OCI-LY1 (cell line): ENCODE results near the gene THAP8.

ENCODE experiments used
- H2AFZ ChIP-seq: fragments of 200-600 bp; sonication (generic), shearing (Covaris generic); 2 replicates; pipeline ENCODE4 v1.6.0; 2014; ENCODE audit warnings: antibody characterized with exemption, mild to moderate bottlenecking, low read length
- H3F3A ChIP-seq: fragments of 200-600 bp; sonication (generic), shearing (Covaris generic); 2 replicates; pipeline ENCODE4 v1.6.0; 2014; ENCODE audit warnings: mild to moderate bottlenecking, antibody characterized with exemption, low read length, moderate library complexity; ENCODE audit not compliant: insufficient read depth
- H3K27ac ChIP-seq: fragments of 200-600 bp; sonication (generic); 2 replicates; pipeline ENCODE4 v1.5.1; 2014; ENCODE audit warnings: low read length, mixed run types, mild to moderate bottlenecking, low read depth; ENCODE audit not compliant: poor library complexity, severe bottlenecking
- H3K27me3 ChIP-seq: fragments of 200-600 bp; sonication (generic); 2 replicates; pipeline ENCODE4 v1.6.0; 2014; ENCODE audit warnings: antibody characterized with exemption, mild to moderate bottlenecking, low read length, moderate library complexity; ENCODE audit not compliant: insufficient read depth
- H3K36me3 ChIP-seq: fragments of 200-600 bp; sonication (generic); 2 replicates; pipeline ENCODE4 v1.6.1; 2014; ENCODE audit warnings: mild to moderate bottlenecking, antibody characterized with exemption, low read length, moderate library complexity, mixed read lengths; ENCODE audit not compliant: insufficient read depth
- H3K4me1 ChIP-seq: fragments of 200-600 bp; sonication (generic); 2 replicates; pipeline ENCODE4 v1.5.1; 2014; ENCODE audit warnings: mild to moderate bottlenecking, low read length, moderate library complexity; ENCODE audit not compliant: insufficient read depth, severe bottlenecking
- H3K4me2 ChIP-seq: fragments of 200-600 bp; sonication (generic), shearing (Covaris generic); 2 replicates; pipeline ENCODE4 v1.6.1; 2014; ENCODE audit warnings: low read length
- H3K4me3 ChIP-seq: fragments of 200-600 bp; sonication (generic); 2 replicates; pipeline ENCODE4 v1.5.1; 2014; ENCODE audit warnings: low read length, low read depth, mild to moderate bottlenecking, mixed read lengths; ENCODE audit not compliant: poor library complexity, severe bottlenecking
- H3K79me2 ChIP-seq: fragments of 200-600 bp; shearing (Covaris generic); 2 replicates; pipeline ENCODE4 v1.6.1; 2016; ENCODE audit warnings: mixed run types, low read length, mixed read lengths; ENCODE audit not compliant: insufficient read depth
- H3K9ac ChIP-seq: fragments of 200-600 bp; sonication (generic), shearing (Covaris generic); 2 replicates; pipeline ENCODE4 v1.6.1; 2014; ENCODE audit warnings: mild to moderate bottlenecking, low read length, mixed read lengths
- H3K9me2 ChIP-seq: fragments of 200-600 bp; sonication (generic), shearing (Covaris generic); 2 replicates; pipeline ENCODE4 v1.6.1; 2014; ENCODE audit warnings: low read depth, mild to moderate bottlenecking, low read length, mixed read lengths
- H3K9me3 ChIP-seq: fragments of 200-600 bp; shearing (Covaris generic); 2 replicates; pipeline ENCODE4 v1.6.1; 2014; ENCODE audit warnings: low read length, mixed read lengths
- H4K20me1 ChIP-seq: fragments of 200-600 bp; sonication (generic), shearing (Covaris generic); 2 replicates; pipeline ENCODE4 v1.6.0; 2016; ENCODE audit warnings: mild to moderate bottlenecking, low read length; ENCODE audit not compliant: insufficient read depth
- EZH2 ChIP-seq: fragments of 200-600 bp; sonication (generic), shearing (Covaris generic); IDR thresholded peaks from 2 replicates; pipeline ENCODE4 v1.8.0; 2017; ENCODE audit warnings: borderline replicate concordance, mixed run types, mild to moderate bottlenecking, antibody characterized with exemption, low read length, moderate library complexity, mixed read lengths
- TF ChIP-seq, protein P1 (sequence below): fragments of 200-600 bp; sonication (generic), shearing (Covaris generic); IDR thresholded peaks from 2 replicates; pipeline ENCODE4 v1.5.1; 2017; ENCODE audit warnings: mild to moderate bottlenecking, antibody characterized with exemption, low read length, moderate library complexity, mixed read lengths

The THAP8 gene

GRCh38 chr19:36049080-36049698 lies 4.9 kb downstream of the THAP8 start:
- TF ChIP-seq, protein P1, sequence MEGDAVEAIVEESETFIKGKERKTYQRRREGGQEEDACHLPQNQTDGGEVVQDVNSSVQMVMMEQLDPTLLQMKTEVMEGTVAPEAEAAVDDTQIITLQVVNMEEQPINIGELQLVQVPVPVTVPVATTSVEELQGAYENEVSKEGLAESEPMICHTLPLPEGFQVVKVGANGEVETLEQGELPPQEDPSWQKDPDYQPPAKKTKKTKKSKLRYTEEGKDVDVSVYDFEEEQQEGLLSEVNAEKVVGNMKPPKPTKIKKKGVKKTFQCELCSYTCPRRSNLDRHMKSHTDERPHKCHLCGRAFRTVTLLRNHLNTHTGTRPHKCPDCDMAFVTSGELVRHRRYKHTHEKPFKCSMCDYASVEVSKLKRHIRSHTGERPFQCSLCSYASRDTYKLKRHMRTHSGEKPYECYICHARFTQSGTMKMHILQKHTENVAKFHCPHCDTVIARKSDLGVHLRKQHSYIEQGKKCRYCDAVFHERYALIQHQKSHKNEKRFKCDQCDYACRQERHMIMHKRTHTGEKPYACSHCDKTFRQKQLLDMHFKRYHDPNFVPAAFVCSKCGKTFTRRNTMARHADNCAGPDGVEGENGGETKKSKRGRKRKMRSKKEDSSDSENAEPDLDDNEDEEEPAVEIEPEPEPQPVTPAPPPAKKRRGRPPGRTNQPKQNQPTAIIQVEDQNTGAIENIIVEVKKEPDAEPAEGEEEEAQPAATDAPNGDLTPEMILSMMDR, result no peak
- TF ChIP-seq EZH2, result no peak

DNA sequence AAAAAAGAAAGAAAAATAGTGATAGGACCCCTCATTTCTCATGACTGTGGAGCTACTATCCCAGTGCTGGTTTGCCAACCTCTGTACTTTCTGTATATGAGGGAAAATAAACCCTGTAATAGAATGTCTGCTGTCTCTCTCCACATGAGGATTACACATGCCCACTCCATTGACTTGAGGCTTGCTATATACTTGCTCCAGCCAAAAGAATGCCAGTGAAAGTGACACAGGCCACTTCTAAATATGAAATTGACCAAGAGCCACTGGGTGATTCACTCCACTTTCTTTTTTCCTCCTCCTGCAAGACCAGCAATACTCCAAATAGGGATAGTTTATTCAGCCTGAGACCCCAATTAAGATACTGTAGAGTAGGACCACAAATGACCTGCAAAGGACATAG lies 6.2 kb downstream of the THAP8 start:
- Histone ChIP-seq H3K9me3 (no peaks in the 10 kb centered on the region), H3F3A (no peaks in the 10 kb centered on the region), H3K4me3 (no peak overlapping the region), H3K27me3 (no peaks in the 10 kb centered on the region), H3K27ac (no peak overlapping the region), H3K9ac (no peak overlapping the region), H3K4me2 (no peak overlapping the region), H3K36me3 (no peaks in the 10 kb centered on the region), H3K9me2 (no peaks in the 10 kb centered on the region), H3K4me1 (peaks cover 8% of the 10 kb centered on the region), H4K20me1 (no peaks in the 10 kb centered on the region), H2AFZ (no peak overlapping the region), H3K79me2 (no peaks in the 10 kb centered on the region)
- no peak for TF ChIP-seq EZH2
- TF ChIP-seq, protein P1, result no peak

More at GRCh38 chr19:36049080-36049698, 4.9 kb downstream of the THAP8 start:
- Histone ChIP-seq H3K9me3 (no peaks in the 10 kb centered on the region), H3K27ac (no peak overlapping the region), H3F3A (peaks cover 4% of the 10 kb centered on the region; the same call in 1 of the 2 replicates), H3K9ac (no peak overlapping the region), H4K20me1 (no peaks in the 10 kb centered on the region), H2AFZ (no peak overlapping the region), H3K4me3 (no peak overlapping the region), H3K4me2 (no peak overlapping the region), H3K4me1 (peaks cover 15% of the 10 kb centered on the region), H3K27me3 (no peaks in the 10 kb centered on the region), H3K9me2 (no peaks in the 10 kb centered on the region), H3K79me2 (no peaks in the 10 kb centered on the region), H3K36me3 (no peaks in the 10 kb centered on the region)

GRCh38 chr19:36046443-36047050 lies 7.5 kb downstream of the THAP8 start:
- peaks cover 2% of the 10 kb centered on the region for H3K4me1 ChIP-seq
- H3K4me2 ChIP-seq, result no peak overlapping the region
- H3K9me3 ChIP-seq, result no peaks in the 10 kb centered on the region
- no peaks in the 10 kb centered on the region for H3K79me2 ChIP-seq
- no peaks in the 10 kb centered on the region for H3K9me2 ChIP-seq
- H3K9ac ChIP-seq, result no peak overlapping the region
- H3K27me3 ChIP-seq, result no peaks in the 10 kb centered on the region
- no peak overlapping the region for H3K27ac ChIP-seq
- H3K4me3 ChIP-seq, result no peak overlapping the region
- no peak for TF ChIP-seq EZH2
- TF ChIP-seq, protein P1, result no peak
- H3F3A ChIP-seq, result no peaks in the 10 kb centered on the region
- no peak overlapping the region for H2AFZ ChIP-seq
- H4K20me1 ChIP-seq, result no peaks in the 10 kb centered on the region
- no peaks in the 10 kb centered on the region for H3K36me3 ChIP-seq
